ENCODE measurements around the gene ACACB. TPM values are rescaled to one million over a fixed set of nuclear protein-coding genes. Genes with fewer than 3 reads are reported as not detected.

ACACB gene
- total RNA-seq, 3 donors from 2014 or later (not counting 1 experiment from before 2014, with no cell fraction given): 4.1 to 14.3 (median 8.4) TPM

DNA sequence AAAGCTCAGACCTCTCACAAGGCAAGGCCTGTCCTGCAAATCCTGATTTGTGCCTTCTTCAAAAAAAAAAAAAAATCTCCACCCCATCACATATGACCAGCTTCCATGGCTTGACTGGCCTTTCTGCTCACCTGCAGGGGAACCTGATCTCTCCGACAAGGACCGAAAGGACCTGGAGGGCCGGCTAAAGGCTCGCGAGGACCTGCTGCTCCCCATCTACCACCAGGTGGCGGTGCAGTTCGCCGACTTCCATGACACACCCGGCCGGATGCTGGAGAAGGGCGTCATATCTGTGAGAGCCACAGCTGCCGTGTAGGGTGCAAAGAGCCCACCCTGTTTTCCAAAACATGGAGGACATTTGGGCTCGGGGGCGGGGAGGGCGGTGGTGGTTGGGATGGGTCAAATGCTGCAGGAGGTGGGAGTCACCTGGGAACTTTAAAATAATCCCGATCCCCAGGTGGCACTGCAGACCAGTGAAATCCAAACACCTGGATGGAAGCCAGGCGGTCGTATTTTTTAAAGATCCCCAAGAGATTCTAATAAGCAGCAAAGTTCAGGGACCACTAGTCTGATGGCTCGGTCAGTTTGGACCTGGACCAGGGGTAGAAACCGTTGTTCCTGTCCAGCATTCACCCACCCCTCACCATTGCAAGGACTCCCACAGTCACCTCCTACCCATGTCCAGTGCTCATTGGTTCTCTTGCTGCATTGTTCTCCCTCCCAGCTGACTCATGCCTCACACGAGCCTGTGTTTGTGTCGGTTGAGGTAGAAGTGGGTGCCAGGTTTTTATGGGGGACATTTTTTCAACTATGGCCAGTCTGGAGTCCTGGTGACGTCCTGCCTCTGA lies 147.9 kb downstream of the ACACB start:
- Histone ChIP-seq H3K4me1 (ENCODE audit: control insufficient read depth, insufficient read depth, low read length) (no peaks in the 10 kb centered on the region), H3K9me3 (ENCODE audit: control insufficient read depth, insufficient read depth, low read length) (no peaks in the 10 kb centered on the region), H3K27ac (ENCODE audit: low read length) (no peak overlapping the region), H3K36me3 (ENCODE audit: control insufficient read depth, insufficient read depth, low read length) (no peaks in the 10 kb centered on the region), H3K4me3 (ENCODE audit: low read length) (no peak overlapping the region), H3K27me3 (ENCODE audit: control insufficient read depth, insufficient read depth, low read length) (no peaks in the 10 kb centered on the region)
- TF ChIP-seq, protein P1, sequence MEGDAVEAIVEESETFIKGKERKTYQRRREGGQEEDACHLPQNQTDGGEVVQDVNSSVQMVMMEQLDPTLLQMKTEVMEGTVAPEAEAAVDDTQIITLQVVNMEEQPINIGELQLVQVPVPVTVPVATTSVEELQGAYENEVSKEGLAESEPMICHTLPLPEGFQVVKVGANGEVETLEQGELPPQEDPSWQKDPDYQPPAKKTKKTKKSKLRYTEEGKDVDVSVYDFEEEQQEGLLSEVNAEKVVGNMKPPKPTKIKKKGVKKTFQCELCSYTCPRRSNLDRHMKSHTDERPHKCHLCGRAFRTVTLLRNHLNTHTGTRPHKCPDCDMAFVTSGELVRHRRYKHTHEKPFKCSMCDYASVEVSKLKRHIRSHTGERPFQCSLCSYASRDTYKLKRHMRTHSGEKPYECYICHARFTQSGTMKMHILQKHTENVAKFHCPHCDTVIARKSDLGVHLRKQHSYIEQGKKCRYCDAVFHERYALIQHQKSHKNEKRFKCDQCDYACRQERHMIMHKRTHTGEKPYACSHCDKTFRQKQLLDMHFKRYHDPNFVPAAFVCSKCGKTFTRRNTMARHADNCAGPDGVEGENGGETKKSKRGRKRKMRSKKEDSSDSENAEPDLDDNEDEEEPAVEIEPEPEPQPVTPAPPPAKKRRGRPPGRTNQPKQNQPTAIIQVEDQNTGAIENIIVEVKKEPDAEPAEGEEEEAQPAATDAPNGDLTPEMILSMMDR (IDR thresholded peaks at IDR 0.05): peak; percentile 27
- no peaks in the 10 kb centered on the region for H3K9me3 Mint-ChIP-seq
- no peak overlapping the region for H3K27ac Mint-ChIP-seq
- 86% methylated on average over 23 of the region's 23 CpGs for WGBS (ENCODE audit: insufficient coverage)
- no peaks in the 10 kb centered on the region for H3K4me1 Mint-ChIP-seq
- peak in 1 of 3 donors; percentile 31 for ATAC-seq
- DNase-seq: peak in 1 of 2 donors; percentile 52
- intact Hi-C loops (cut with micrococcal nuclease): loop anchor here (5.0 kb wide), 1 partner anchor 123 kb away; no protein-coding TSS in a partner anchor
- no peaks in the 10 kb centered on the region for H3K27me3 Mint-ChIP-seq (ENCODE audit: low read depth in 2 of 2)
- no peaks in the 10 kb centered on the region for H3K36me3 Mint-ChIP-seq
- no peak overlapping the region for H3K4me3 Mint-ChIP-seq

DNA sequence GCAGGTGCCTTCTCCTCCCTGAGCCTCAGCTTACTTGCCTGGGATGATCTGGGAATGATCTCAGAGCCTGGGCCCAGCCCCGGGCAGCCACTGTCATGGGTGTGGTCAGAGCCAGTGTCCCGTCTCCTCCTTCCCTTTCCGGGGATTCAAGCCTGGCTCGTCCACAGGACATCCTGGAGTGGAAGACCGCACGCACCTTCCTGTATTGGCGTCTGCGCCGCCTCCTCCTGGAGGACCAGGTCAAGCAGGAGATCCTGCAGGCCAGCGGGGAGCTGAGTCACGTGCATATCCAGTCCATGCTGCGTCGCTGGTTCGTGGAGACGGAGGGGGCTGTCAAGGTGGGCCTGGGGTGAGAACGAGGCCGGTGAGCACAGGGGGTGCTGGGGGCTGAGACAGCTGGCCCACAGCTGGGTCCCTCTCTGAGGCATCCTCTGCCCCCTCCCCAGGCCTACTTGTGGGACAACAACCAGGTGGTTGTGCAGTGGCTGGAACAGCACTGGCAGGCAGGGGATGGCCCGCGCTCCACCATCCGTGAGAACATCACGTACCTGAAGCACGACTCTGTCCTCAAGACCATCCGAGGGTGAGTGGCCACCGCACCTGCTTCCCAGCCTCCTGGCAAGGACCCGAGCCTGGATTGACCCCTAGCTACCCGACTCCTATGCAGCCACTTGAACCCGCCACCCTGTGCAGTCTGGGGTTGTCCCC lies 148.7 kb downstream of the ACACB start:
- Histone ChIP-seq H3K9me3 (ENCODE audit: control insufficient read depth, insufficient read depth, low read length) (no peaks in the 10 kb centered on the region), H3K4me3 (ENCODE audit: low read length) (no peak overlapping the region), H3K27me3 (ENCODE audit: control insufficient read depth, insufficient read depth, low read length) (no peaks in the 10 kb centered on the region), H3K4me1 (ENCODE audit: control insufficient read depth, insufficient read depth, low read length) (no peaks in the 10 kb centered on the region), H3K36me3 (ENCODE audit: control insufficient read depth, insufficient read depth, low read length) (no peaks in the 10 kb centered on the region), H3K27ac (ENCODE audit: low read length) (no peak overlapping the region)
- Mint-ChIP-seq H3K27ac (no peak overlapping the region), H3K4me3 (no peak overlapping the region), H3K27me3 (ENCODE audit: low read depth in 2 of 2) (peaks cover 0 to under 1% of the 10 kb centered on the region in 2 donors), H3K36me3 (no peaks in the 10 kb centered on the region), H3K4me1 (no peaks in the 10 kb centered on the region), H3K9me3 (no peaks in the 10 kb centered on the region)
- no peak for ATAC-seq
- WGBS (ENCODE audit: insufficient coverage): 96% methylated on average over 27 of the region's 27 CpGs
- TF ChIP-seq, protein P1 (IDR thresholded peaks at IDR 0.05): no peak
- intact Hi-C loops (cut with micrococcal nuclease): loop anchor here (5.0 kb wide), 1 partner anchor 122 kb away; no protein-coding TSS in a partner anchor
- DNase-seq: no peak

DNA sequence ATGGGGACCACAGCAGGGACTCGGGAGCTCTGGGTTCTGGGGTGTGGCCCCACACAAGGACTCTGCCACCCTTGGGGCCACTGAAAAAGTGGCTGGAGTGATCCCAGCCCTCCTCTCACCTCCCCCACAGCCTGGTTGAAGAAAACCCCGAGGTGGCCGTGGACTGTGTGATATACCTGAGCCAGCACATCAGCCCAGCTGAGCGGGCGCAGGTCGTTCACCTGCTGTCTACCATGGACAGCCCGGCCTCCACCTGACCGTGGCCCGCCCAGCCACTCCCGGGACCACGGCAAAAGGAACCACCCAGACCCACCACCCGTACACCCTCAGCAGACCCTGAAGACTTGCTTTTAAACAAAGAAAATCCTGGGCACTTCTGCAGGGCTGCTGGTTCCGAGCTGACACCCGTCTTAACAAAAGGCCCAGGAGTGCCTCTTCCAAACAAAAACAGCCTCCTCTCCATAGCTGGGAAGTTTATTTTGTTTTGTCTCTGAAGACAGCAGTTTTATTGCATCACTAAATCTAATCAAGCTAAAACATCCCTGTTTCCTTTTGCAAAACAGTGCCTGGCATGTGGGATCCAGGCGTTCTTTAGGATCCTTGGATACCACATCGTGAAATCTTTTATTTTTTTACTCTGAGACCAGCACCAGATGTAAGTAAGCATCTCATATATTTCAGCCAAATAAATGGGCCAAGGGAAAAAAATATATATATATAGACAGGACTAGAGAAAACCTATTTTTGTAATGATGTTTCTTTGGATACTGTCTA lies 149.9 kb downstream of the ACACB start:
- H3K36me3 ChIP-seq (ENCODE audit: control insufficient read depth, insufficient read depth, low read length): no peaks in the 10 kb centered on the region
- Mint-ChIP-seq H3K27me3 (ENCODE audit: low read depth in 2 of 2) (peaks cover 0 to 13% of the 10 kb centered on the region in 2 donors), H3K9me3 (no peaks in the 10 kb centered on the region), H3K27ac (no peak overlapping the region), H3K4me1 (no peaks in the 10 kb centered on the region), H3K4me3 (no peak overlapping the region), H3K36me3 (no peaks in the 10 kb centered on the region)
- H3K4me3 ChIP-seq (ENCODE audit: low read length): no peak overlapping the region
- no peaks in the 10 kb centered on the region for H3K9me3 ChIP-seq (ENCODE audit: control insufficient read depth, insufficient read depth, low read length)
- TF ChIP-seq, protein P1 (IDR thresholded peaks at IDR 0.05): no peak
- intact Hi-C loops (cut with micrococcal nuclease): no loop called here
- no peaks in the 10 kb centered on the region for H3K4me1 ChIP-seq (ENCODE audit: control insufficient read depth, insufficient read depth, low read length)
- H3K27me3 ChIP-seq (ENCODE audit: control insufficient read depth, insufficient read depth, low read length): no peaks in the 10 kb centered on the region
- DNase-seq: no peak
- no peak for ATAC-seq
- no peak overlapping the region for H3K27ac ChIP-seq (ENCODE audit: low read length)
- 92% methylated on average over 15 of the region's 16 CpGs for WGBS (ENCODE audit: insufficient coverage)

Measured in natural killer cell (primary cell).